Loucy (cell line): ENCODE data around the gene OSBPL8.

Source experiments
- EZH2phosphoT487 ChIP-seq: fragments of 200-600 bp; IDR thresholded peaks from 2 replicates; pipeline ENCODE4 v1.6.1; 2018; ENCODE audit warnings: antibody characterized with exemption, mild to moderate bottlenecking, moderate library complexity, borderline replicate concordance
- TF ChIP-seq, protein P1 (sequence below): fragments of 200-600 bp; sonication (generic); conservative IDR thresholded peaks from 2 replicates; pipeline ENCODE4 v1.5.1; 2014; ENCODE audit warnings: mild to moderate bottlenecking, antibody characterized with exemption, low read length

GRCh38 chr12:76457818-76458217 is 101.8 kb downstream of the OSBPL8 start:
- TF ChIP-seq, protein P1, sequence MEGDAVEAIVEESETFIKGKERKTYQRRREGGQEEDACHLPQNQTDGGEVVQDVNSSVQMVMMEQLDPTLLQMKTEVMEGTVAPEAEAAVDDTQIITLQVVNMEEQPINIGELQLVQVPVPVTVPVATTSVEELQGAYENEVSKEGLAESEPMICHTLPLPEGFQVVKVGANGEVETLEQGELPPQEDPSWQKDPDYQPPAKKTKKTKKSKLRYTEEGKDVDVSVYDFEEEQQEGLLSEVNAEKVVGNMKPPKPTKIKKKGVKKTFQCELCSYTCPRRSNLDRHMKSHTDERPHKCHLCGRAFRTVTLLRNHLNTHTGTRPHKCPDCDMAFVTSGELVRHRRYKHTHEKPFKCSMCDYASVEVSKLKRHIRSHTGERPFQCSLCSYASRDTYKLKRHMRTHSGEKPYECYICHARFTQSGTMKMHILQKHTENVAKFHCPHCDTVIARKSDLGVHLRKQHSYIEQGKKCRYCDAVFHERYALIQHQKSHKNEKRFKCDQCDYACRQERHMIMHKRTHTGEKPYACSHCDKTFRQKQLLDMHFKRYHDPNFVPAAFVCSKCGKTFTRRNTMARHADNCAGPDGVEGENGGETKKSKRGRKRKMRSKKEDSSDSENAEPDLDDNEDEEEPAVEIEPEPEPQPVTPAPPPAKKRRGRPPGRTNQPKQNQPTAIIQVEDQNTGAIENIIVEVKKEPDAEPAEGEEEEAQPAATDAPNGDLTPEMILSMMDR, result no peak
- TF ChIP-seq EZH2phosphoT487, result no peak
